ENCODE results near the gene HGS.

GRCh38 chr17:81735264-81736102, 51.7 kb downstream of the HGS start:
- TF ChIP-seq, protein P1, sequence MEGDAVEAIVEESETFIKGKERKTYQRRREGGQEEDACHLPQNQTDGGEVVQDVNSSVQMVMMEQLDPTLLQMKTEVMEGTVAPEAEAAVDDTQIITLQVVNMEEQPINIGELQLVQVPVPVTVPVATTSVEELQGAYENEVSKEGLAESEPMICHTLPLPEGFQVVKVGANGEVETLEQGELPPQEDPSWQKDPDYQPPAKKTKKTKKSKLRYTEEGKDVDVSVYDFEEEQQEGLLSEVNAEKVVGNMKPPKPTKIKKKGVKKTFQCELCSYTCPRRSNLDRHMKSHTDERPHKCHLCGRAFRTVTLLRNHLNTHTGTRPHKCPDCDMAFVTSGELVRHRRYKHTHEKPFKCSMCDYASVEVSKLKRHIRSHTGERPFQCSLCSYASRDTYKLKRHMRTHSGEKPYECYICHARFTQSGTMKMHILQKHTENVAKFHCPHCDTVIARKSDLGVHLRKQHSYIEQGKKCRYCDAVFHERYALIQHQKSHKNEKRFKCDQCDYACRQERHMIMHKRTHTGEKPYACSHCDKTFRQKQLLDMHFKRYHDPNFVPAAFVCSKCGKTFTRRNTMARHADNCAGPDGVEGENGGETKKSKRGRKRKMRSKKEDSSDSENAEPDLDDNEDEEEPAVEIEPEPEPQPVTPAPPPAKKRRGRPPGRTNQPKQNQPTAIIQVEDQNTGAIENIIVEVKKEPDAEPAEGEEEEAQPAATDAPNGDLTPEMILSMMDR (IDR thresholded peaks at IDR 0.05; ENCODE audit: insufficient read depth, low read length): no peak
- peak; percentile 99 for TF ChIP-seq SPI1 (IDR thresholded peaks at IDR 0.05; ENCODE audit: borderline replicate concordance, low read depth)
- TF ChIP-seq POLR2AphosphoS5 (IDR thresholded peaks at IDR 0.05; ENCODE audit: low read depth): peak; percentile 97
- TF ChIP-seq, protein P2, sequence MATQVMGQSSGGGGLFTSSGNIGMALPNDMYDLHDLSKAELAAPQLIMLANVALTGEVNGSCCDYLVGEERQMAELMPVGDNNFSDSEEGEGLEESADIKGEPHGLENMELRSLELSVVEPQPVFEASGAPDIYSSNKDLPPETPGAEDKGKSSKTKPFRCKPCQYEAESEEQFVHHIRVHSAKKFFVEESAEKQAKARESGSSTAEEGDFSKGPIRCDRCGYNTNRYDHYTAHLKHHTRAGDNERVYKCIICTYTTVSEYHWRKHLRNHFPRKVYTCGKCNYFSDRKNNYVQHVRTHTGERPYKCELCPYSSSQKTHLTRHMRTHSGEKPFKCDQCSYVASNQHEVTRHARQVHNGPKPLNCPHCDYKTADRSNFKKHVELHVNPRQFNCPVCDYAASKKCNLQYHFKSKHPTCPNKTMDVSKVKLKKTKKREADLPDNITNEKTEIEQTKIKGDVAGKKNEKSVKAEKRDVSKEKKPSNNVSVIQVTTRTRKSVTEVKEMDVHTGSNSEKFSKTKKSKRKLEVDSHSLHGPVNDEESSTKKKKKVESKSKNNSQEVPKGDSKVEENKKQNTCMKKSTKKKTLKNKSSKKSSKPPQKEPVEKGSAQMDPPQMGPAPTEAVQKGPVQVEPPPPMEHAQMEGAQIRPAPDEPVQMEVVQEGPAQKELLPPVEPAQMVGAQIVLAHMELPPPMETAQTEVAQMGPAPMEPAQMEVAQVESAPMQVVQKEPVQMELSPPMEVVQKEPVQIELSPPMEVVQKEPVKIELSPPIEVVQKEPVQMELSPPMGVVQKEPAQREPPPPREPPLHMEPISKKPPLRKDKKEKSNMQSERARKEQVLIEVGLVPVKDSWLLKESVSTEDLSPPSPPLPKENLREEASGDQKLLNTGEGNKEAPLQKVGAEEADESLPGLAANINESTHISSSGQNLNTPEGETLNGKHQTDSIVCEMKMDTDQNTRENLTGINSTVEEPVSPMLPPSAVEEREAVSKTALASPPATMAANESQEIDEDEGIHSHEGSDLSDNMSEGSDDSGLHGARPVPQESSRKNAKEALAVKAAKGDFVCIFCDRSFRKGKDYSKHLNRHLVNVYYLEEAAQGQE (IDR thresholded peaks at IDR 0.05; ENCODE audit: insufficient replicate concordance, low read depth): peak; percentile 39
- no peak for TF ChIP-seq GABPA (IDR thresholded peaks at IDR 0.05; ENCODE audit: low read depth)
